HCT116 (cell line): ENCODE measurements around the gene POLR3GL. TPM values are rescaled to one million over a fixed set of nuclear protein-coding genes. Genes with fewer than 3 reads are reported as not detected.

ENCODE experiments used
- ATAC-seq: fragments of 200-7000 bp; cut with Tn5 transposase; 2 replicates; pipeline ENCODE4 v1.9.1; 2020; ENCODE audit warnings: mild to moderate bottlenecking, moderate library complexity
- BruUV-seq: library from RNA; stranded (reverse); fragments of 400-500 nt; replicated peaks from 2 replicates; lab custom pipeline; 2021; lab: Mats Ljungman, UMichigan
- CTCF ChIA-PET: fragments of 300-600 bp; sonication (Branson Sonifier 250); formaldehyde crosslinking; loops from one replicate; lab custom pipeline; 2021; ENCODE audit warnings: antibody characterized with exemption; lab: Charles Lee
- POLR2A ChIA-PET: fragments of 300-600, 350-600 bp; sonication (Branson Sonifier 250); formaldehyde crosslinking; loops from one replicate; lab custom pipeline; 2021; ENCODE audit warnings: antibody characterized with exemption; lab: Charles Lee
- RAD21 ChIA-PET, 2 experiments: fragments of 300-600 bp; sonication (Branson Sonifier 250); formaldehyde crosslinking; loops; one replicate each; lab custom pipeline; 2023; ENCODE audit warnings: low total read pairs in 2 of 2; ENCODE audit not compliant: uncharacterized antibody in 2 of 2, unreplicated experiment in 2 of 2, low non-redundant PET in 1 of 2; lab: Charles Lee
- DNase-seq: peaks from one replicate; pipeline ENCODE4 v3.0.0-alpha.2; 2010; ENCODE audit warnings: low read depth, low spot score
- H2AFZ ChIP-seq: fragments of 200-600 bp; shearing (Covaris generic), sonication (generic); 2 replicates; pipeline ENCODE4 v1.6.1; 2017; ENCODE audit warnings: low read depth, mixed run types, mixed read lengths, antibody characterized with exemption, low read length; ENCODE audit not compliant: poor library complexity, severe bottlenecking
- H3K27ac ChIP-seq: 2 replicates; pipeline ENCODE4 v1.5.1; 2012; ENCODE audit warnings: low read depth, low read length
- H3K27me3 ChIP-seq: fragments of 200-600 bp; sonication (generic); 2 replicates; pipeline ENCODE4 v1.6.1; 2016; ENCODE audit warnings: mixed run types, low read length, mixed read lengths; ENCODE audit not compliant: insufficient read depth
- H3K36me3 ChIP-seq, 2 experiments: fragments of 200-500 bp in 1 of 2; fragments of 200-600 bp in 1 of 2; sonication (Bioruptor generic) in 1 of 2; sonication (generic) in 1 of 2; 2 replicates each; pipeline versions ENCODE4 v1.5.1 to v1.6.1; 2014 to 2016; ENCODE audit warnings: low read length in 2 of 2, inconsistent platforms in 1 of 2, mixed read lengths in 1 of 2, mixed run types in 1 of 2; ENCODE audit not compliant: insufficient read depth in 2 of 2, control insufficient read depth in 1 of 2
- H3K4me1 ChIP-seq, 2 experiments: fragments of 200-600 bp in 1 of 2; sonication (generic) in 1 of 2; 2 replicates each; pipeline versions ENCODE4 v1.5.1 to v1.6.1; 2012 to 2017; ENCODE audit warnings: low read length in 2 of 2, inconsistent platforms in 1 of 2, mild to moderate bottlenecking in 1 of 2, mixed read lengths in 1 of 2, mixed run types in 1 of 2, moderate library complexity in 1 of 2; ENCODE audit not compliant: insufficient read depth in 2 of 2, control insufficient read depth in 1 of 2
- H3K4me2 ChIP-seq: fragments of 200-600 bp; sonication (generic); 2 replicates; pipeline ENCODE4 v1.6.1; 2017; ENCODE audit warnings: mixed run types, low read length, mixed read lengths
- H3K4me3 ChIP-seq, 2 experiments: fragments of 200-600 bp in 1 of 2; sonication (generic) in 1 of 2; replicated peaks in 1 of 2; 2 replicates each; pipeline ENCODE4 v1.5.1; 2011 to 2016; ENCODE audit warnings: low read length in 2 of 2, control low read depth in 1 of 2, low read depth in 1 of 2, mild to moderate bottlenecking in 1 of 2, mixed read lengths in 1 of 2, mixed run types in 1 of 2
- H3K79me2 ChIP-seq: fragments of 200-600 bp; sonication (generic); 2 replicates; pipeline ENCODE4 v1.6.1; 2017; ENCODE audit warnings: mild to moderate bottlenecking, mixed run types, low read length, moderate library complexity, mixed read lengths; ENCODE audit not compliant: insufficient read depth
- H3K9ac ChIP-seq: fragments of 200-600 bp; sonication (generic); 2 replicates; pipeline ENCODE4 v1.6.1; 2016; ENCODE audit warnings: low read length, mixed read lengths
- H3K9me2 ChIP-seq: fragments of 200-600 bp; sonication (generic), shearing (Covaris generic); 2 replicates; pipeline ENCODE4 v1.6.1; 2017; ENCODE audit warnings: mixed run types, mild to moderate bottlenecking, moderate library complexity; ENCODE audit not compliant: insufficient read depth
- H3K9me3 ChIP-seq, 2 experiments: fragments of 200-500 bp in 1 of 2; fragments of 200-600 bp in 1 of 2; sonication (Bioruptor generic) in 1 of 2; sonication (generic) in 1 of 2; 2 replicates each; pipeline ENCODE4 v1.6.1; 2014 to 2017; ENCODE audit warnings: low read length in 2 of 2, mixed read lengths in 2 of 2, inconsistent platforms in 1 of 2, low read depth in 1 of 2, mild to moderate bottlenecking in 1 of 2, mixed run types in 1 of 2, moderate library complexity in 1 of 2; ENCODE audit not compliant: control insufficient read depth in 1 of 2, insufficient read depth in 1 of 2
- H4K20me1 ChIP-seq: fragments of 200-600 bp; sonication (generic), shearing (Covaris generic); 2 replicates; pipeline ENCODE4 v1.6.1; 2017; ENCODE audit warnings: mixed run types, mild to moderate bottlenecking, moderate library complexity; ENCODE audit not compliant: insufficient read depth
- CEBPB ChIP-seq: IDR thresholded peaks from 2 replicates; pipeline ENCODE4 v1.6.1; 2012; ENCODE audit warnings: low read depth
- CTCF ChIP-seq, 3 experiments: fragments of 200-600 bp in 1 of 3; sonication (generic) in 1 of 3; IDR thresholded peaks in 2 of 3; conservative IDR thresholded peaks in 1 of 3; 2 replicates each; pipeline ENCODE4 v1.5.1; 2012 to 2017; ENCODE audit warnings: low read depth in 2 of 3, low read length in 2 of 3, antibody characterized with exemption in 1 of 3, borderline replicate concordance in 1 of 3, control low read depth in 1 of 3, mild to moderate bottlenecking in 1 of 3, mixed read lengths in 1 of 3, mixed run types in 1 of 3, moderate library complexity in 1 of 3; ENCODE audit not compliant: insufficient read depth in 1 of 3
- EGR1 ChIP-seq: IDR thresholded peaks from 2 replicates; pipeline ENCODE4 v1.6.1; 2012; ENCODE audit warnings: low read depth
- RAD21 ChIP-seq: IDR thresholded peaks from 2 replicates; pipeline ENCODE4 v1.6.1; 2012; ENCODE audit warnings: low read depth, mild to moderate bottlenecking
- intact Hi-C: fragments of 100-400 bp; cut with micrococcal nuclease; formaldehyde crosslinking; loops from 2 replicates; pipeline ENCODE4 v1.10.0; 2022
- total RNA-seq: library from RNA; stranded (reverse); gene quantifications from one replicate; pipeline ENCODE4 v1.2.1, GENCODE V29; 2021; ENCODE audit not compliant: unreplicated experiment

The POLR3GL gene
- total RNA-seq, 1 experiment from 2014 or later, result 17.9 TPM

GRCh38 chr1:145977486-145978470 lies 13.3 kb downstream of the POLR3GL start:
- POLR2A ChIA-PET, result interaction anchor here (1.0 to 2.3 kb wide), 7 partner anchors 13 to 75 kb away, joined by 3 to 11 read pairs (median 6); partner anchors contain the start of genes ANKRD34A and POLR3GL
- H3K36me3 ChIP-seq, result no peaks in the 10 kb centered on the region
- peaks cover 30 to 39% of the 10 kb centered on the region in 2 experiments for H3K4me1 ChIP-seq
- H3K4me2 ChIP-seq, result peak overlapping the region; percentile 76
- no peaks in the 10 kb centered on the region for H3K9me3 ChIP-seq
- CTCF ChIA-PET, result interaction anchor here (0.7 to 3.1 kb wide), 14 partner anchors 8 to 130 kb away, joined by 3 to 45 read pairs (median 4); partner anchors contain the start of genes ANKRD34A, LIX1L, POLR3GL and RBM8A
- H3K79me2 ChIP-seq, result no peaks in the 10 kb centered on the region
- H4K20me1 ChIP-seq, result no peaks in the 10 kb centered on the region
- H3K9me2 ChIP-seq, result no peaks in the 10 kb centered on the region
- intact Hi-C loops, result loop anchor here (1.0 to 5.0 kb wide), 4 partner anchors 30 to 85 kb away; no protein-coding TSS in a partner anchor
- peak overlapping the region; percentile 56; the same call in 1 of the 2 replicates for H3K9ac ChIP-seq
- H2AFZ ChIP-seq, result peak overlapping the region; percentile 60
- RAD21 ChIA-PET, result interaction anchor here (0.6 to 1.9 kb wide), 4 partner anchors 29 to 34 kb away, joined by 3 to 13 read pairs (median 4); no protein-coding TSS in a partner anchor
- H3K27ac ChIP-seq, result peak overlapping the region; percentile 89
- ATAC-seq (peak; percentile 66), DNase-seq (peak; percentile 69)
- TF ChIP-seq RAD21 (peak; percentile 94), EGR1 (no peak), CEBPB (no peak), CTCF (IDR thresholded peaks at IDR 0.05 in 2 of 3, conservative IDR thresholded peaks at IDR 0.05 in 1 of 3; ENCODE audit: borderline replicate concordance in 1 of 3, insufficient read depth in 1 of 3, low read depth in 2 of 3, low read length in 2 of 3) (peak; percentile 78 to 92 (median 88))
- no peak overlapping the region for H3K4me3 ChIP-seq
- H3K27me3 ChIP-seq, result no peaks in the 10 kb centered on the region
- TSS peak; percentile 53 for BruUV-seq
